Measurements from ENCODE around the gene ARL13A. TPM values are rescaled to one million over a fixed set of nuclear protein-coding genes. Genes with fewer than 3 reads are reported as not detected.

Gene ARL13A
- total and polyA plus RNA-seq, 2 of the 13 experiments (the other 11 are each of a cell fraction or from before 2014, with no cell fraction given): not detected

GRCh38 chrX:100990139-100990538, 20.6 kb downstream of the ARL13A start:
- ATAC-seq (no peak), FAIRE-seq (no peak)
- CTCF ChIA-PET (ENCODE audit: low intra/inter-chr PET ratio, low total read pairs): no interaction called here

GRCh38 chrX:100994352-100995281, 25.1 kb downstream of the ARL13A start:
- 72% methylated on average over 5 of the region's 5 CpGs for WGBS (ENCODE audit: low lambda C conversion rate)
- intact Hi-C loops (cut with micrococcal nuclease; ENCODE audit: unreplicated experiment): no loop called here
- no peak overlapping the region for H3K27ac ChIP-seq (ENCODE audit: extremely low read length, insufficient read depth, low read length)
- peak; percentile 66 for FAIRE-seq
- H3K36me3 ChIP-seq (replicated peaks in 1 of 2; ENCODE audit: control insufficient read depth in 1 of 2, insufficient read depth in 2 of 2, low read length in 2 of 2): no peaks in the 10 kb centered on the region
- no peak overlapping the region for H2AFZ ChIP-seq (ENCODE audit: low read length)
- H3K27me3 ChIP-seq (ENCODE audit: control insufficient read depth in 1 of 2, insufficient read depth in 2 of 2, low read length in 2 of 2): no peaks in the 10 kb centered on the region
- ATAC-seq: peak; percentile 95
- H3K9ac ChIP-seq (ENCODE audit: insufficient read depth, low read depth, low read length): no peak overlapping the region
- H3K79me2 ChIP-seq (ENCODE audit: insufficient read depth, low read length): no peaks in the 10 kb centered on the region
- no TSS peak for BruUV-seq (replicated peaks)
- no peaks in the 10 kb centered on the region for H4K20me1 ChIP-seq (ENCODE audit: insufficient read depth, low read length)
- in situ Hi-C loops (cut with HindIII; ENCODE audit: extremely low pct_ligation_motif_present, low pct_unique_long_range_greater_than_20kb): no loop called here
- POLR2A ChIA-PET: no interaction called here
- peaks cover 16% of the 10 kb centered on the region for H3K4me1 ChIP-seq (ENCODE audit: insufficient read depth, low read length)
- peak; percentile 72 for DNase-seq (ENCODE audit: low spot score)
- H3K9me3 ChIP-seq (ENCODE audit: low read length): no peaks in the 10 kb centered on the region
- CTCF ChIA-PET (ENCODE audit: low intra/inter-chr PET ratio, low total read pairs): no interaction called here
- H3K4me2 ChIP-seq (ENCODE audit: low read depth, low read length): no peak overlapping the region
- no peak overlapping the region for H3K4me3 ChIP-seq (replicated peaks in 1 of 3; ENCODE audit: insufficient read depth in 1 of 3, low read depth in 2 of 3, low read length in 3 of 3)
- peak; percentile 62; the same call in 1 of the 2 replicates for TF ChIP-seq ARID5B (CRISPR knock-in tag; IDR thresholded peaks at IDR 0.05)
- TF ChIP-seq EP300 (IDR thresholded peaks at IDR 0.05; ENCODE audit: low read depth in 2 of 2, low read length in 2 of 2): peak in 1 of 2 experiments; percentile 43; a peak in 1 of 4 replicates
- TF ChIP-seq EP300 (CRISPR knock-in tag; IDR thresholded peaks at IDR 0.05; ENCODE audit: borderline replicate concordance): no peak
- TF ChIP-seq PPARG (CRISPR knock-in tag; conservative IDR thresholded peaks at IDR 0.05): peak; percentile 63
- no peak for TF ChIP-seq ZNF549 (CRISPR knock-in tag; IDR thresholded peaks at IDR 0.05)
- no peak for TF ChIP-seq TGIF2 (CRISPR knock-in tag; IDR thresholded peaks at IDR 0.05)
- peak; percentile 84 for TF ChIP-seq ATF3 (CRISPR knock-in tag; IDR thresholded peaks at IDR 0.05)
- TF ChIP-seq ZNF75D (CRISPR knock-in tag; IDR thresholded peaks at IDR 0.05; ENCODE audit: borderline replicate concordance): no peak
- no peak for TF ChIP-seq BHLHE40 (IDR thresholded peaks at IDR 0.05; ENCODE audit: low read length)

More at GRCh38 chrX:100990139-100990538, 20.6 kb downstream of the ARL13A start:
- intact Hi-C loops (cut with micrococcal nuclease; ENCODE audit: unreplicated experiment) (no loop called here), in situ Hi-C loops (cut with HindIII; ENCODE audit: extremely low pct_ligation_motif_present, low pct_unique_long_range_greater_than_20kb) (no loop called here)
- Histone ChIP-seq H2AFZ (ENCODE audit: low read length) (no peak overlapping the region), H3K4me1 (ENCODE audit: insufficient read depth, low read length) (peaks cover 15% of the 10 kb centered on the region), H4K20me1 (ENCODE audit: insufficient read depth, low read length) (no peaks in the 10 kb centered on the region), H3K27ac (ENCODE audit: extremely low read length, insufficient read depth, low read length) (no peak overlapping the region), H3K9ac (ENCODE audit: insufficient read depth, low read depth, low read length) (no peak overlapping the region), H3K79me2 (ENCODE audit: insufficient read depth, low read length) (no peaks in the 10 kb centered on the region), H3K27me3 (ENCODE audit: control insufficient read depth in 1 of 2, insufficient read depth in 2 of 2, low read length in 2 of 2) (no peaks in the 10 kb centered on the region), H3K4me3 (replicated peaks in 1 of 3; ENCODE audit: insufficient read depth in 1 of 3, low read depth in 2 of 3, low read length in 3 of 3) (no peak overlapping the region), H3K4me2 (ENCODE audit: low read depth, low read length) (no peak overlapping the region), H3K9me3 (ENCODE audit: low read length) (no peaks in the 10 kb centered on the region), H3K36me3 (replicated peaks in 1 of 2; ENCODE audit: control insufficient read depth in 1 of 2, insufficient read depth in 2 of 2, low read length in 2 of 2) (no peaks in the 10 kb centered on the region)
- no peak for TF ChIP-seq EEA1 (CRISPR knock-in tag; IDR thresholded peaks at IDR 0.05; ENCODE audit: borderline replicate concordance)
- no peak for TF ChIP-seq ZNF839 (CRISPR knock-in tag; IDR thresholded peaks at IDR 0.05; ENCODE audit: borderline replicate concordance)
- TF ChIP-seq NFIB (CRISPR knock-in tag; IDR thresholded peaks at IDR 0.05; ENCODE audit: borderline replicate concordance): no peak
- TF ChIP-seq ZFP62 (CRISPR knock-in tag; IDR thresholded peaks at IDR 0.05): no peak
- TF ChIP-seq KMT2A (CRISPR knock-in tag; IDR thresholded peaks at IDR 0.05): no peak
- no peak for TF ChIP-seq SIX1 (CRISPR knock-in tag; IDR thresholded peaks at IDR 0.05; ENCODE audit: borderline replicate concordance)
- TF ChIP-seq ZFP37 (CRISPR knock-in tag; IDR thresholded peaks at IDR 0.05; ENCODE audit: borderline replicate concordance): no peak
- no peak for TF ChIP-seq ZFP36L1 (CRISPR knock-in tag; IDR thresholded peaks at IDR 0.05)
- TF ChIP-seq ZNF432 (CRISPR knock-in tag; IDR thresholded peaks at IDR 0.05; ENCODE audit: borderline replicate concordance): no peak
- TF ChIP-seq HNRNPK (IDR thresholded peaks at IDR 0.05; ENCODE audit: low read depth, low read length, poor library complexity, severe bottlenecking): no peak
- TF ChIP-seq MAZ (IDR thresholded peaks at IDR 0.05; ENCODE audit: borderline replicate concordance, low read depth, low read length): no peak
- TF ChIP-seq MAZ (CRISPR knock-in tag; IDR thresholded peaks at IDR 0.05; ENCODE audit: low read depth): no peak
- no peak for TF ChIP-seq PAWR (CRISPR knock-in tag; IDR thresholded peaks at IDR 0.05; ENCODE audit: borderline replicate concordance)
- no peak for TF ChIP-seq ZNF674 (CRISPR knock-in tag; IDR thresholded peaks at IDR 0.05; ENCODE audit: low read depth)
- no peak for DNase-seq (ENCODE audit: low spot score)
- BruUV-seq (replicated peaks): no TSS peak
- 82% methylated on average over 2 of the region's 2 CpGs for whole genome bisulfite sequencing (ENCODE audit: low lambda C conversion rate)
- POLR2A ChIA-PET: no interaction called here
